SK-N-MC (cell line): ENCODE data around the gene MAPK8IP2.
"Not testable (repeated sequence)": the region's sequence is repeated elsewhere in the genome, so short reads cannot be mapped to it uniquely, and the experiment has no call there.

ENCODE experiments used
- DNase-seq: peaks from one replicate; pipeline ENCODE4 v3.0.0-alpha.2; 2011; ENCODE audit warnings: low read depth, low spot score
- H3K27ac ChIP-seq: fragments of 200-600 bp; sonication (generic); 2 replicates; pipeline ENCODE4 v1.5.1; 2016; ENCODE audit warnings: mixed run types
- H3K36me3 ChIP-seq: fragments of 200-600 bp; sonication (generic); 2 replicates; pipeline ENCODE4 v1.6.1; 2017; ENCODE audit warnings: antibody characterized with exemption, low read length, mixed read lengths; ENCODE audit not compliant: insufficient read depth
- H3K4me3 ChIP-seq: fragments of 200-600 bp; sonication (generic); 2 replicates; pipeline ENCODE4 v1.5.1; 2016
- H3K9ac ChIP-seq: fragments of 200-600 bp; sonication (generic); 2 replicates; pipeline ENCODE4 v1.8.0; 2017; ENCODE audit warnings: mixed run types, mixed read lengths; ENCODE audit not compliant: insufficient read length
- H3K9me3 ChIP-seq: fragments of 200-600 bp; sonication (generic); 2 replicates; pipeline ENCODE4 v1.6.1; 2017; ENCODE audit warnings: low read depth, mild to moderate bottlenecking, antibody characterized with exemption, low read length, moderate library complexity, mixed read lengths
- EZH2 ChIP-seq: fragments of 200-600 bp; sonication (generic); IDR thresholded peaks from one replicate; pipeline ENCODE4 v1.6.1; 2017; ENCODE audit warnings: antibody characterized with exemption
- FOXP2 ChIP-seq: optimal IDR thresholded peaks from 2 replicates; pipeline ENCODE3; 2011; ENCODE audit warnings: mild to moderate bottlenecking, moderate library complexity; ENCODE audit not compliant: insufficient read depth; ENCODE audit errors: extremely low read length, control extremely low read depth
- POLR2AphosphoS5 ChIP-seq: IDR thresholded peaks from 2 replicates; pipeline ENCODE4 v1.6.1; 2012; ENCODE audit warnings: mild to moderate bottlenecking, low read depth, low read length, borderline replicate concordance

MAPK8IP2 gene

DNA sequence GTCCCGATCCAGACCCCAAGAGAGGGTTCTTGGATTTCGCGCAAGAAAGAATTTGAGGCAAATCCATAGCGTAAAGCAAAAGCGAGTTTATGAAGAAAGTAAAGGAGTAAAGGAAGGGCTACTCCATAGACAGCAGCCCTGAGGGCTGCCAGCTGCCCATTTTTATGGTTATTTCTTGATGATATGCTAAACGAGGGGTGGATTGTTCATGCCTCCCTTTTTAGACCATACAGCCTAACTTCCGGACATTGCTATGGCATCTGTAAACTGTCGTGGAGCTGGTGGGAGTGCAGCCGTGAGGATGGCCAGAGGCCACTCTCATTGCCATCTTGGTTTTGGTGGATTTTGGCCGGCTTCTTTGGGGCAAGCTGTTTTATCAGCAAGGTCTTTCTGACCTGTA is 52.7 kb downstream of the MAPK8IP2 start:
- DNase-seq = no peak
- Histone ChIP-seq H3K9me3 (no peaks in the 10 kb centered on the region), H3K36me3 (no peaks in the 10 kb centered on the region), H3K9ac (no peak overlapping the region), H3K4me3 (no peak overlapping the region), H3K27ac (no peak overlapping the region)
- no peak for TF ChIP-seq POLR2AphosphoS5
- TF ChIP-seq FOXP2 = no peak
- TF ChIP-seq EZH2 = no peak

DNA sequence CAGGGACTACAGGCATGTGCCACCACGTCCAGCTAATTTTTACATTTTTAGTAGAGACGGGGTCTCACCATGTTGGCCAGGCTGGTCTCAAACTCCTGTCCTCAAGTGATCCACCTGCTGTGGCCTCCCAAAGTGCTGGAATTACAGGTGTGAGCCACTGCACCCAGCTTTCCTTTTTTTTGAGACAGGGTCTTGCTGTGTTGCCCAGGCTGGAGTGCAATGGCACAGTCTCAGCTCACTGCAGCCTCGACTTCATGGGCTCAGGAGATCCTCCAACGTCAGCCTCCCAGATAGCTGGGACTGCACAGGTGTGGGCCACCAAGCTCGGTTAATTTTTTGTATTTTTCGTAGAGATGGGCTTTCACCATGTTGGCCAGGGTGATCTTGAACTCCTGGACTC is 54.1 kb downstream of the MAPK8IP2 start:
- not testable (repeated sequence) for DNase-seq, H3K9me3 ChIP-seq, H3K4me3 ChIP-seq, H3K36me3 ChIP-seq, H3K27ac ChIP-seq, H3K9ac ChIP-seq

DNA sequence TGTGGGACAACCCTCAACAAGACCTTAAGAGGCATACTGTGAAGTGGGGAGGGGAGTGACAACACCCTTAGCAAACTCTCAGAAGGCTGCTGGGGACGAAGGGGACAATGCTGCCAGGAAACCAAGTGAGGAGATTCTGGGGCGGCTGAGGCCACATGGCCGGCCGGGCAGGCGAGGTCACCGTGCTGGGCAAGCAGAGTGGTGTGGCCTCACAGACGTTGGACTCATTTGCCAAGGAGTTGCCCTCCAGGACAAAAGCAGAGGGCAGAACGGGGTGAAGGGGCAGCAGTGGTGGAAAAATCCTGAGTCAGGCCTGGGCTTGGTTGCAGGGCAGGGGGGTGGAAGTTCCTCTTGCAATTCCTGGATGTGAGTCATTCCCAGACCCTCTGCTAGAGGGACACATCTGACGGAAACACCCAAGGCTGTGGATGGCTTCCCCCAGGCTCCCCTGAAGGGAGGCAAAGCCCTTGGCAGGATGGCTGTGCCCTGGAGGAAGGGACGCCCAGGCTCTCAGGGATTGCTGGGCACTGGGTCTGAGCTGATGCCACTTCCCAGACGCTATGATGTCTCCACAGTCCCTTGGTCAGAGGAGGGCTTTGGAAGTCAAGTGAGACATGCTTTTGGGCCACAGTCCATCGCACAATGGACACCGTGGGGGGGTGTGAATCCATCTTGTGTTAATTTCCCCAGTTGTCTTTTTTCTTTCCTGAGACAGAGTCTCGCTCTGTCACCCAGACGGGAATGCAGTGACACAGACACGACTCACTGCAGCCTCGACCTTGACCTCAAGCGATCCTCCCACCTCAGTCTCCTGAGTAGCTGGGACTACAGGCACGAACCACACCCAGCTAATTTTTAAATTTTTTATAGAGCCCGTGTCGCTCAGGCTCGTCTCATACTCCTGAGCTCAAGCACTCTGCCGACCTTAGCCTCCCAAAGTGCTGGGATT is 55.8 kb downstream of the MAPK8IP2 start:
- Histone ChIP-seq H3K9me3 (no peaks in the 10 kb centered on the region), H3K9ac (no peak overlapping the region), H3K27ac (no peak overlapping the region), H3K36me3 (no peaks in the 10 kb centered on the region), H3K4me3 (no peak overlapping the region)
- no peak for TF ChIP-seq FOXP2
- no peak for TF ChIP-seq EZH2
- no peak for TF ChIP-seq POLR2AphosphoS5
- DNase-seq = no peak

DNA sequence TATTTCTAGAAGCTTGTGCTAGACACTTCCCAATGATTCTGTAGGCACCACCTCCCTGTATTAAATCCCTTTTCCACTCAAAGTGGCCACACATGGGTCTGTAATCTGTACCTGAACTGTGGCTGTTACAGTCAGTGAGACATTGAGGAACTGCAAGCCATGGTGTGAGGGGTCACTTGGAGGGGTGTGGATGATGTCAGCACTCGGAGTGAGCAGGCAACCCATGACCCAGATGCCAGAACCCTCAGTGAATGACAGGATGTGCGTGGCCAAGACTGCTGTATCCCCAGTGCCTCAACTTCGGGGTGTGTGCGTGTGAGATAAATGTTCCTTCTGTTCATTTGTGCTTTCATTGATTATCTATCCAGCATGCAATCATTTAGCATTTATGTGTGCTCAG is 57.3 kb downstream of the MAPK8IP2 start:
- Histone ChIP-seq H3K4me3 (no peak overlapping the region), H3K27ac (no peak overlapping the region), H3K9me3 (no peaks in the 10 kb centered on the region), H3K36me3 (no peaks in the 10 kb centered on the region), H3K9ac (no peak overlapping the region)
- no peak for TF ChIP-seq FOXP2
- TF ChIP-seq POLR2AphosphoS5 = no peak
- TF ChIP-seq EZH2 = no peak
- no peak for DNase-seq

DNA sequence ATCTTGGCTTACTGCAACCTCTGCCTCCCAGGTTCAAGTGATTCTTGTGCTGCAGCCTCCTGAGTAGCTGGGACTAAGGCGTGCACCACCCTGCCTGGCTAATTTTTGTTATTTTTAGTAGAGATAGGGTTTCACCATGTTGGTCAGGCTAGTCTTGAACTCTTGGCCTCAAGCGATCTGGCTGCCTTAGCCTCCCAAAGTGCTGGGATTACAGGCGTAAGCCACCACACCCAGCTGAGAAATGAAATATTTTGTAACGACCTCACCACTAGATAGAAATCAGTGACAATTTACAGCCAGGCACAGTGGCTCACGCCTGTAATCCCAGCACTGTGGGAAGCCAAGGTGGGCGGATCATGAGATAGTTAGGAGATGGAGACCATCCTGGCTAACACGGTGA is 59.1 kb downstream of the MAPK8IP2 start:
- H3K4me3 ChIP-seq, H3K27ac ChIP-seq, H3K9me3 ChIP-seq, DNase-seq, H3K36me3 ChIP-seq, H3K9ac ChIP-seq: not testable (repeated sequence)

DNA sequence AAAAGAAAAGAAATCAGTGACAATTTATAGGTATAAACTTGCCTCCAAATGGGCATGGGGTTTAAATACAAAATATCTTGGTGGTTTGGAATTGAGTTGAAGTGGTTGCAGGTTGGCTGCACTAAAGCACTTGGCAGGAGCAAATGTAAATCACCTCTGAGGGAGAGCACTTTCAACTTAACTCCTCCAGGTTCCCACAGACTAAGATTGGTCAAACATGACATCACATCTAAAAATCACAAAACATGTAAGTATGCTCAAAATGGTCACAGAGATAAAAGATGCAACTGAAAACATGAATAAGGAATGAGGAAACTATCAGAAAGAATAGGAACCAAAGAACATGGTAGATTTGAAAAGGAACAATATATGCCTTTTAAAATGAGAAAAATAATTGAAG is 59.7 kb downstream of the MAPK8IP2 start:
- H3K27ac ChIP-seq = no peak overlapping the region
- H3K9ac ChIP-seq = no peak overlapping the region
- no peak for TF ChIP-seq FOXP2
- no peaks in the 10 kb centered on the region for H3K36me3 ChIP-seq
- H3K9me3 ChIP-seq = no peaks in the 10 kb centered on the region
- H3K4me3 ChIP-seq = no peak overlapping the region
- no peak for DNase-seq
